Measurements from ENCODE around the gene USP5. TPM values are rescaled to one million over a fixed set of nuclear protein-coding genes. Genes with fewer than 3 reads are reported as not detected.

USP5 gene
- total RNA-seq, 1 donor from 2014 or later, result 172 TPM

DNA sequence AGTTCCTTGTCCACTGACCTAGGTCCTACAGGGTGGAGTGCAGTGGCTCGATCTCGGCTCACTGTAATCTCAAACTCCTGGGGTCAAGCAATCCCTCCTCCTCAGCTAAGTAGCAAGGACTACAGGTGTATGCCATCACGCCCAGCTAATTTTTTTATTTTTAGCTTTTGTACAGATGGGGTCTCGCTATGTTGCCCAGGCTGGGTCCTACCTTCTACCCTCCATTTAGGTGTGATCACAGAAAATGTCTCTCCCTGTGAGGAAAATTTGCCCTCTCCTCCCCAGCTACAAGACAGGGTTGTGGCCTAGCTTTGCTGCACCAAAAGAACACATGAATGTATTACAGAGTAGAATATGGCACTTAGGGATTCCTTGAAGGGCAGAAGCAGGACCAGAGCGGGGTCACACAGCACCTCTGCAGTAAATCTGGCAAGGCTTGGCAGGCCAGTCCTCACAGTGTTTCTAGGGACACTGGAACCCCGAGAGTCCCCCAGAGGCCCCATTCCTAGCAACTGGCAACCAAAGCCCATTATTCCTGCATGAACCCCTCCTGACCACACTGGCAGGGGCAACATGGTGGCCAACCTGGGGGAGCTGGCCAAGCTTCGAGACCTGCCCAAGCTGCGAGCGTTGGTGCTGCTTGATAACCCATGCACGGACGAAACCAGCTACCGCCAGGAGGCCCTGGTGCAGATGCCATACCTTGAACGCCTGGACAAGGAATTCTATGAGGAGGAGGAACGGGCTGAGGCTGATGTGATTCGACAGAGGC is 60.4 kb downstream of the USP5 start:
- TF ChIP-seq, protein P1, sequence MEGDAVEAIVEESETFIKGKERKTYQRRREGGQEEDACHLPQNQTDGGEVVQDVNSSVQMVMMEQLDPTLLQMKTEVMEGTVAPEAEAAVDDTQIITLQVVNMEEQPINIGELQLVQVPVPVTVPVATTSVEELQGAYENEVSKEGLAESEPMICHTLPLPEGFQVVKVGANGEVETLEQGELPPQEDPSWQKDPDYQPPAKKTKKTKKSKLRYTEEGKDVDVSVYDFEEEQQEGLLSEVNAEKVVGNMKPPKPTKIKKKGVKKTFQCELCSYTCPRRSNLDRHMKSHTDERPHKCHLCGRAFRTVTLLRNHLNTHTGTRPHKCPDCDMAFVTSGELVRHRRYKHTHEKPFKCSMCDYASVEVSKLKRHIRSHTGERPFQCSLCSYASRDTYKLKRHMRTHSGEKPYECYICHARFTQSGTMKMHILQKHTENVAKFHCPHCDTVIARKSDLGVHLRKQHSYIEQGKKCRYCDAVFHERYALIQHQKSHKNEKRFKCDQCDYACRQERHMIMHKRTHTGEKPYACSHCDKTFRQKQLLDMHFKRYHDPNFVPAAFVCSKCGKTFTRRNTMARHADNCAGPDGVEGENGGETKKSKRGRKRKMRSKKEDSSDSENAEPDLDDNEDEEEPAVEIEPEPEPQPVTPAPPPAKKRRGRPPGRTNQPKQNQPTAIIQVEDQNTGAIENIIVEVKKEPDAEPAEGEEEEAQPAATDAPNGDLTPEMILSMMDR (conservative IDR thresholded peaks at IDR 0.05), result no peak
- Mint-ChIP-seq H3K27me3 (ENCODE audit: low read depth) (peaks cover 26% of the 10 kb centered on the region), H3K4me1 (peaks cover 27% of the 10 kb centered on the region), H3K4me3 (peak overlapping the region; percentile 25), H3K36me3 (ENCODE audit: low read depth) (no peaks in the 10 kb centered on the region), H3K27ac (ENCODE audit: unreplicated experiment) (no peak overlapping the region), H3K9me3 (no peaks in the 10 kb centered on the region)
- no peak for DNase-seq (ENCODE audit: low read depth, low spot score)

DNA sequence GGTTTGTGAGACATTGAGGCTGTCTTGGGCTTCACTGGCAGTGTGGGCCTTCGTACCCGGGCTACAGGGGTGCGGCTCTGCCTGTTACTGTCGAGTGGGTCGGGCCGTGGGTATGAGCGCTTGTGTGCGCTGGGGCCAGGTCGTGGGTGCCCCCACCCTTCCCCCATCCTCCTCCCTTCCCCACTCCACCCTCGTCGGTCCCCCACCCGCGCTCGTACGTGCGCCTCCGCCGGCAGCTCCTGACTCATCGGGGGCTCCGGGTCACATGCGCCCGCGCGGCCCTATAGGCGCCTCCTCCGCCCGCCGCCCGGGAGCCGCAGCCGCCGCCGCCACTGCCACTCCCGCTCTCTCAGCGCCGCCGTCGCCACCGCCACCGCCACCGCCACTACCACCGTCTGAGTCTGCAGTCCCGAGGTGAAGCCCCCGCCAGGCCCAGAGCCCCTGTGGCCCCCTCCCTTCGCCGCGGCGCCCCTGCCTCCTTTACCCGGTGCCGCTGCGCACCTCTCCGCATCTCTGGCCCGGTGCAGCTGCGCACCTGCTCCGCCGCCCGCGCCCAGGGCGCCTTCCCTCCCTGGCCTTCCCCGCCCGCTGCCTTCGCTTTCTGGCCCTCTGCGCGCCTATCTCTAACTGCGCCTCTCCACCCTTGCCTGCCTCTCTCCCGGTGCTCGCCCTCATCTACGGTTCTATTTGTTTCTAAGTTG is 62.4 kb downstream of the USP5 start, which contains the start of gene ENO2:
Gene ENO2 (plus strand): TSS at position 335 of the 701 bp plus-strand sequence. CDS start 1,253 bp downstream, outside the sequence.
- Mint-ChIP-seq H3K36me3 (ENCODE audit: low read depth) (no peaks in the 10 kb centered on the region), H3K27me3 (ENCODE audit: low read depth) (peaks cover 26% of the 10 kb centered on the region), H3K9me3 (no peaks in the 10 kb centered on the region), H3K4me3 (peak within 1 kb of the TSS; percentile 88), H3K4me1 (peaks cover 27% of the 10 kb centered on the region), H3K27ac (ENCODE audit: unreplicated experiment) (peak within 1 kb of the TSS; percentile 85)
- no peak for DNase-seq (ENCODE audit: low read depth, low spot score)
- TF ChIP-seq, protein P1 (conservative IDR thresholded peaks at IDR 0.05), result peak; percentile 7

DNA sequence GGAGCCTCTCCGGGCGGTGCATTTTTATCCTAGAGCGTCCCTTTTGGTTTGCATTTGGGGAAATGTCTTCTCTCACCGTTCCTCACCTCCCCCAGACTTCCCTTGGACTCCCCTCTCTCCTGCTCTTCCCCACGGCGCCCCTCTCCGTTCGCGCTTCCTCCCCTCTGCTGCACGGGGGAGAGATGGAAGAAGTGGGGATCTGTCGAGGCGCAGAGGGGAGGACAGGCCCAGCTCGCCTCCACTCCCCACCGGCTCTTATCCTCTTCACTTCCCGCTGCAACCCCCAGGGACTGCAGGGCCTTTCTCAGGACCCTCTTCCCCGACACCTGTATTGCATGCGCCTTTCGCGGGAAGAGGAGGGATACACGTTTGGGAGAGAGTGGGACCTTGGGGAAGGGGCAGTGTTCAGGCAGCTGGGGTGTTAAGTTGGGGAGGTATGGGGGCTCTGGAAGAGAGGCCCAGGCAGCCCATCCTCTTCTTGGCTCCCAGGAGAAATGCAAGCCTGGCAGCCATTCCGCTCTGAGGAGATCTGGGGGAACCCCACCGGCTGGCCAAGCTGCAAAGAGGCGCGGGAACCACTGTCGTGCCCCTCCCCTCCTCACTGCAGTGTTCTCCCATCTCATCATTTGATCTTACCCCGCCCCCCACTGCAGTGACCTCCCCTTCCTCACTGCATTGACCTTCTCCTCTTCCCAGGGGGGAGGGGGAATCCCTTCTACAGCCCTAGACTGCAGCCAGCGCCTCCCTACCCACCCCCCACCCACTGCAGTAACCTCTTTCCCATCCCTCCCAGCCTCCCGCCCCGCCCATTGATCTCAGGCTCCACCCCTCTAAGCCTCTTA is 63.2 kb downstream of the USP5 start:
- H3K36me3 Mint-ChIP-seq (ENCODE audit: low read depth), result no peaks in the 10 kb centered on the region
- peak overlapping the region; percentile 85 for H3K27ac Mint-ChIP-seq (ENCODE audit: unreplicated experiment)
- peaks cover 26% of the 10 kb centered on the region for H3K27me3 Mint-ChIP-seq (ENCODE audit: low read depth)
- H3K9me3 Mint-ChIP-seq, result no peaks in the 10 kb centered on the region
- peaks cover 31% of the 10 kb centered on the region for H3K4me1 Mint-ChIP-seq
- DNase-seq (ENCODE audit: low read depth, low spot score), result no peak
- peak overlapping the region; percentile 88 for H3K4me3 Mint-ChIP-seq
- TF ChIP-seq, protein P1 (conservative IDR thresholded peaks at IDR 0.05), result peak; percentile 2

DNA sequence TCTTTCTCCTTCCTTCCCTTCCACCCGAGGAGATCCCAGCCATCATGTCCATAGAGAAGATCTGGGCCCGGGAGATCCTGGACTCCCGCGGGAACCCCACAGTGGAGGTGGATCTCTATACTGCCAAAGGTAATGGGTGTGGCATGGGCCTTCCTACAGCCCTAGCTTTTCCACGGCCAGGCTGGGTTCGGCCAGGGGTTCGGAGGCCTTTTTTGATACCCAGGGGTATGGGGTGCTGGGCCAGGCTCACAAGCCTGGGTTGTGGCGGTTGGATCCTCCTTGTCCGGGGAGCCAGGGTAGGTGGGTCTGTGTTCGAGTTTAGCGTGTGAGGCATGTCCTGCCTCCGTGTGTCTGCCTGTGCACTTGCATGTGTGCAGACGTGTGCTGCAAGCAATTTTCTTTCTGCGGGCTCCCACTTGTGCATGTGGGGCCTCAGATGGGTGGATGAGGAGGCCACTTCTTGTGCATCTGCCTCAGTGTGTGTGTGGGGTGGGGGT is 63.9 kb downstream of the USP5 start:
- H3K36me3 Mint-ChIP-seq (ENCODE audit: low read depth), result no peaks in the 10 kb centered on the region
- H3K4me1 Mint-ChIP-seq, result peaks cover 31% of the 10 kb centered on the region
- no peak for DNase-seq (ENCODE audit: low read depth, low spot score)
- TF ChIP-seq, protein P1 (conservative IDR thresholded peaks at IDR 0.05), result no peak
- no peaks in the 10 kb centered on the region for H3K9me3 Mint-ChIP-seq
- no peak overlapping the region for H3K27ac Mint-ChIP-seq (ENCODE audit: unreplicated experiment)
- H3K4me3 Mint-ChIP-seq, result peak overlapping the region; percentile 88
- H3K27me3 Mint-ChIP-seq (ENCODE audit: low read depth), result peaks cover 26% of the 10 kb centered on the region

Other genes starting within 250 kb of the USP5 start
- 476 and 492 TPM in 2 replicates for gene CHD4, start 244.8 kb upstream of the USP5 start, total RNA-seq
- gene LPAR5, start 216.2 kb upstream of the USP5 start, total RNA-seq, result not detected in 2 replicates
- gene ACRBP, start 204.7 kb upstream of the USP5 start, total RNA-seq, result 1.9 and 2.4 TPM in 2 replicates
- 37.9 TPM in 2 replicates for gene ING4, start 189.0 kb upstream of the USP5 start, total RNA-seq
- gene ZNF384, start 162.8 kb upstream of the USP5 start, total RNA-seq, result 93.2 and 94.3 TPM in 2 replicates
- gene PIANP, start 151.3 kb upstream of the USP5 start, total RNA-seq, result 8.6 and 8.7 TPM in 2 replicates
- 37.5 and 37.7 TPM in 2 replicates for gene COPS7A, start 128.1 kb upstream of the USP5 start, total RNA-seq
- gene MLF2, start 99.0 kb upstream of the USP5 start, total RNA-seq, result 203 and 217 TPM in 2 replicates
- gene PTMS, start 85.8 kb upstream of the USP5 start, total RNA-seq, result 629 and 669 TPM in 2 replicates
- gene LAG3, start 79.6 kb upstream of the USP5 start, total RNA-seq, result 4.7 and 4.9 TPM in 2 replicates
- 3.8 and 4.1 TPM in 2 replicates for gene CD4, start 62.6 kb upstream of the USP5 start, total RNA-seq
- gene GPR162, start 30.3 kb upstream of the USP5 start, total RNA-seq, result 16.4 and 17.4 TPM in 2 replicates
- gene P3H3, start 23.7 kb upstream of the USP5 start, total RNA-seq, result 47.4 and 52.7 TPM in 2 replicates
- 21.2 and 22.2 TPM in 2 replicates for gene GNB3, start 11.2 kb upstream of the USP5 start, total RNA-seq
- gene CDCA3, start 864 bp upstream of the USP5 start, total RNA-seq, result 67.9 and 71.7 TPM in 2 replicates
- gene TPI1, start 15.4 kb downstream of the USP5 start, total RNA-seq, result 685 and 713 TPM in 2 replicates
- 6.2 and 7.0 TPM in 2 replicates for gene SPSB2, start 21.2 kb downstream of the USP5 start, total RNA-seq
- gene LRRC23, start 52.7 kb downstream of the USP5 start, total RNA-seq, result 4.8 and 5.2 TPM in 2 replicates
- 67.5 and 68.4 TPM in 2 replicates for gene ENO2, start 62.4 kb downstream of the USP5 start, total RNA-seq
- gene ATN1, start 75.8 kb downstream of the USP5 start, total RNA-seq, result 118 and 122 TPM in 2 replicates
- gene RNU7-1, start 91.7 kb downstream of the USP5 start, total RNA-seq, result not detected in 2 replicates
- gene C12orf57, start 91.9 kb downstream of the USP5 start, total RNA-seq, result 293 and 298 TPM in 2 replicates
- 0.73 and 1.1 TPM in 2 replicates for gene PTPN6, start 99.2 kb downstream of the USP5 start, total RNA-seq
- 330 and 335 TPM in 2 replicates for gene PHB2, start 118.5 kb downstream of the USP5 start, total RNA-seq
- 57.5 and 65.5 TPM in 2 replicates for gene EMG1, start 118.8 kb downstream of the USP5 start, total RNA-seq
- 29.7 and 32.8 TPM in 2 replicates for gene LPCAT3, start 166.3 kb downstream of the USP5 start, total RNA-seq
- 2.2 and 3.6 TPM in 2 replicates for gene C1S, start 208.6 kb downstream of the USP5 start, total RNA-seq
- 4.0 and 5.3 TPM in 2 replicates for gene C1R, start 240.3 kb downstream of the USP5 start, total RNA-seq

Data from neural crest cell (in vitro differentiated cells).